Calu3 (cell line): Measurements from ENCODE around the gene FOSL1. TPM values are rescaled to one million over a fixed set of nuclear protein-coding genes. Genes with fewer than 3 reads are reported as not detected.

Experiments
- BruUV-seq: library from RNA; stranded (reverse); fragments of 400-500 nt; replicated peaks from 2 replicates; lab custom pipeline; 2021; lab: Mats Ljungman, UMichigan
- CTCF ChIA-PET: fragments of 300-600 bp; sonication (Branson Sonifier 250); formaldehyde crosslinking; loops from one replicate; lab custom pipeline; 2022; ENCODE audit warnings: antibody characterized with exemption; lab: Charles Lee
- DNase-seq: peaks from one replicate; pipeline ENCODE4 v3.0.0; 2022
- H3K27ac Mint-ChIP-seq: one replicate; pipeline ENCODE4 v1.8.0; 2022; ENCODE audit warnings: mixed read lengths; ENCODE audit not compliant: unreplicated experiment
- H3K27me3 Mint-ChIP-seq: one replicate; pipeline ENCODE4 v1.8.0; 2022; ENCODE audit warnings: mixed read lengths; ENCODE audit not compliant: unreplicated experiment
- H3K36me3 Mint-ChIP-seq: one replicate; pipeline ENCODE4 v1.8.0; 2022; ENCODE audit warnings: mild to moderate bottlenecking, moderate library complexity, mixed read lengths; ENCODE audit not compliant: insufficient read depth, unreplicated experiment
- H3K4me1 Mint-ChIP-seq: one replicate; pipeline ENCODE4 v1.8.0; 2022; ENCODE audit warnings: mild to moderate bottlenecking, low read depth, mixed read lengths; ENCODE audit not compliant: unreplicated experiment
- H3K4me3 Mint-ChIP-seq: one replicate; pipeline ENCODE4 v1.8.0; 2022; ENCODE audit warnings: mild to moderate bottlenecking, low read depth, moderate library complexity, mixed read lengths; ENCODE audit not compliant: unreplicated experiment
- H3K9me3 Mint-ChIP-seq: one replicate; pipeline ENCODE4 v1.8.0; 2022; ENCODE audit warnings: low read depth, mixed read lengths; ENCODE audit not compliant: unreplicated experiment
- intact Hi-C: fragments of 100-400 bp; cut with micrococcal nuclease; formaldehyde crosslinking; loops from one replicate; pipeline ENCODE4 v1.10.0; 2022; ENCODE audit not compliant: unreplicated experiment
- total RNA-seq: library from RNA; stranded (reverse); gene quantifications from 2 replicates; pipeline ENCODE4 v1.2.3, GENCODE V29; 2022
- TF ChIP-seq, protein P1 (sequence below): fragments of 200-600 bp; IDR thresholded peaks from one replicate; pipeline ENCODE4 v1.8.0; 2022; ENCODE audit warnings: antibody characterized with exemption; ENCODE audit not compliant: unreplicated experiment

FOSL1 gene
- total RNA-seq, 1 experiment from 2014 or later, result 76.1 TPM

DNA sequence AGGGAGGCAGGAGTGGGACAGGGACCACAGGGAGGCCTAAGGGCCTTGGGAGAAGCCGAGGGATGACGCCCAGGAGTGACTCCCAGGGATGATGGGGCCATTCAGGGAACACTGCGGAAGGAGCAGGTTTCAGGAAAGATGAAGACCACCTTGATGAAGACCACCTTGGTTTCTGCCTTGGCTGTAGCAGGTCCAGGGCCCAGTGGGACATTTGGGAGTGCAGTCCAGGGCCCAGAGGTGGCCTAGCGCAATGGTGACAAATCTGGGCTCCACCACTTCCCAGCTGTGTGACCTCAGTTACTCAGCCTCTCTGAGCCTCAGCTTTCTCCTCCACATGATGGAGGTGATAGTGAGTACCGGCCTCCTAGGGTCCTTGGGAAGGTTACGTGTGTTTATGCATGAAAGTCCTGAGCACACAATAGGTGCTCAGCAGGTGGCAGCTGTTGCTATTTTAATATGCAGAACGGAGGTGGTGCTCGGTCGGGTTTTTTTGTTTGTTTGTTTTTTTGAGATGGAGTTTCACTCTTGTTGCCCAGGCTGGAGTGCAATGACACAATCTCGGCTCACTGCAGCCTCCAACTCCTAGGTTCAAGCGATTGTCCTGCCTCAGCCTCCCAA is 45.9 kb upstream of the FOSL1 start:
- DNase-seq, result no peak
- BruUV-seq, result no TSS peak
- intact Hi-C loops, result no loop called here
- no peaks in the 10 kb centered on the region for H3K4me1 Mint-ChIP-seq
- H3K27ac Mint-ChIP-seq, result no peak overlapping the region
- H3K9me3 Mint-ChIP-seq, result no peaks in the 10 kb centered on the region
- peaks cover 5% of the 10 kb centered on the region for H3K36me3 Mint-ChIP-seq
- H3K4me3 Mint-ChIP-seq, result no peak overlapping the region
- TF ChIP-seq, protein P1, sequence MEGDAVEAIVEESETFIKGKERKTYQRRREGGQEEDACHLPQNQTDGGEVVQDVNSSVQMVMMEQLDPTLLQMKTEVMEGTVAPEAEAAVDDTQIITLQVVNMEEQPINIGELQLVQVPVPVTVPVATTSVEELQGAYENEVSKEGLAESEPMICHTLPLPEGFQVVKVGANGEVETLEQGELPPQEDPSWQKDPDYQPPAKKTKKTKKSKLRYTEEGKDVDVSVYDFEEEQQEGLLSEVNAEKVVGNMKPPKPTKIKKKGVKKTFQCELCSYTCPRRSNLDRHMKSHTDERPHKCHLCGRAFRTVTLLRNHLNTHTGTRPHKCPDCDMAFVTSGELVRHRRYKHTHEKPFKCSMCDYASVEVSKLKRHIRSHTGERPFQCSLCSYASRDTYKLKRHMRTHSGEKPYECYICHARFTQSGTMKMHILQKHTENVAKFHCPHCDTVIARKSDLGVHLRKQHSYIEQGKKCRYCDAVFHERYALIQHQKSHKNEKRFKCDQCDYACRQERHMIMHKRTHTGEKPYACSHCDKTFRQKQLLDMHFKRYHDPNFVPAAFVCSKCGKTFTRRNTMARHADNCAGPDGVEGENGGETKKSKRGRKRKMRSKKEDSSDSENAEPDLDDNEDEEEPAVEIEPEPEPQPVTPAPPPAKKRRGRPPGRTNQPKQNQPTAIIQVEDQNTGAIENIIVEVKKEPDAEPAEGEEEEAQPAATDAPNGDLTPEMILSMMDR, result no peak
- peaks cover 33% of the 10 kb centered on the region for H3K27me3 Mint-ChIP-seq
- CTCF ChIA-PET, result no interaction called here

DNA sequence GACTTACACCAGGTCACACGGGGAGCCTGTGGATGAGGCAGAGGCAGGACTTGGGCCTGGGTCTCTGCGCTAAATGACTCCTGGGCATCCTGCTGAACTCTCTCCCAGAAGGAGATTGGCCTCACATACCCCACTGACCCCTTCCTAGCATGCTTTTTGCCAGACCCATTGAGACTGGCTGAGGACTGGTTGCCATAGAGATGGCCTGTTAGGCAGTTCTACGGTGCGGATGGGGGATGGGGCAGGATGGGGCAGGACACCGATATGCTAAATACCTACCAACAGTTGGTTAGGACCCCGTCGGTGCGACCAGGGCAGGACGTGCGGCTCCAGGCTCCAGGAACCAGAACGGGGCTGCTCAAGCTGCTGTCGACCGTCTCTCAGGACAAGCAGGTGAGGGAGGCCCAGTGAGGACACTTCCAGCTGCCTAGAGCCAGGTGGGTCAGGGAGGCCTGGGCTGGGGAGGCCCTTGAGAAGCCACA is 45.3 kb upstream of the FOSL1 start, which contains the start of gene TSGA10IP:
Gene TSGA10IP (plus strand): TSS at position 51 of the 482 bp plus-strand sequence. CDS start 196 bp downstream, at position 247.
- intact Hi-C loops, result no loop called here
- Mint-ChIP-seq H3K27ac (no peak within 1 kb of the TSS), H3K27me3 (peaks cover 39% of the 10 kb centered on the region), H3K9me3 (no peaks in the 10 kb centered on the region), H3K4me3 (no peak within 1 kb of the TSS), H3K36me3 (peaks cover 5% of the 10 kb centered on the region), H3K4me1 (no peaks in the 10 kb centered on the region)
- TF ChIP-seq, protein P1, result no peak
- no peak for DNase-seq
- no TSS peak for BruUV-seq
- CTCF ChIA-PET, result no interaction called here

DNA sequence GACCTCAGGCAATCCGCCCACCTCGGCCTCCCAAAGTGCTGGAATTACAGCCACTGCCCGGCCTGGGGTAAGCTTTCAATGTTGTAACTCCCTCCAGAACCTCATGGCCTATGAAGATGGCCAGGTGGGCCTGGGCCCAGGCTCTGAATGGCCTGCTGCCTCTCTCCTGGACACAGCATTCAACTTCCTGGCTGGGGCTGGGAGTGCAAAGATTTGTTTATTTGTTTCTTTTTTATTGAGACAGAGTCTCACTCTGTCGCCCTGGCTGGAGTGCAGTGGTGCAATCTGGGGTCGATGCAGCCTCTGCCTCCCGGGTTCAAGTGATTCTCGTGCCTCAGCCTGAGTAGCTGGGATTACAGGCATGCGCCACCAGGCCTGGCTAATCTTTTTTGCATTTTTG is 44.6 kb upstream of the FOSL1 start:
- Mint-ChIP-seq H3K4me1 (no peaks in the 10 kb centered on the region), H3K27ac (no peak overlapping the region), H3K27me3 (peaks cover 46% of the 10 kb centered on the region), H3K4me3 (no peak overlapping the region), H3K36me3 (peaks cover 5% of the 10 kb centered on the region), H3K9me3 (no peaks in the 10 kb centered on the region)
- TF ChIP-seq, protein P1, result no peak
- intact Hi-C loops, result no loop called here
- BruUV-seq, result no TSS peak
- CTCF ChIA-PET, result interaction anchor here (0.6 kb wide), 1 partner anchor 614 kb away, joined by 6 read pairs; no protein-coding TSS in a partner anchor
- DNase-seq, result no peak

DNA sequence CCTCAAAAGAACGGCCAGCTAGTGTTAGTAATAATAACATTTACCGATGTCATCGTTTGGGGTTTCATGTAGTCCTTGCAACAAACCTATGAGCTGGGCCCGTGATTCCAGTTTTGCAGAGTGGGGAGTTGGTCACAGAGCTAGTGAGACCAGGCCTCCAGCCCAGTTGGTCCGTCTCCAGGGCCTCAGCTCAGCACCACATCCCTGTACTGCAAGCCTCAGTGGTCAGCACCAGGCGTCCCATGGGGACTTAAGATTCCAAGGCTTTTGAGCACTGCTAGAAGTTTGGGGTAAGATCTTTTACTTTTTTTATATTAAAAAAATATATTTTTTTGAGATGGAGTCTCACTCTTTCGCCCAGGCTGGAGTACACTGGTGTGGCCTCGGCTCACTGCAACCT is 44.0 kb upstream of the FOSL1 start:
- intact Hi-C loops, result no loop called here
- H3K4me3 Mint-ChIP-seq, result no peak overlapping the region
- no peaks in the 10 kb centered on the region for H3K4me1 Mint-ChIP-seq
- H3K36me3 Mint-ChIP-seq, result peaks cover 5% of the 10 kb centered on the region
- H3K9me3 Mint-ChIP-seq, result no peaks in the 10 kb centered on the region
- no peak for DNase-seq
- TF ChIP-seq, protein P1, result no peak
- peaks cover 46% of the 10 kb centered on the region for H3K27me3 Mint-ChIP-seq
- no peak overlapping the region for H3K27ac Mint-ChIP-seq
- no TSS peak for BruUV-seq
- CTCF ChIA-PET, result interaction anchor here (0.6 to 0.7 kb wide), 2 partner anchors 23 to 613 kb away, joined by 3 to 6 read pairs; no protein-coding TSS in a partner anchor
